T-helper 1 cell treated with Interleukin-12 subunit alpha and Interleukin-12 subunit beta and Interleukin-4 antibody, amounts not matched to agents 30 μg/mL and 1 μg/mL, for 36 hours (primary cell): Measurements from ENCODE around the gene PPP2R3B.

Source experiments
- H3K27ac Mint-ChIP-seq: one replicate; pipeline ENCODE4 v1.8.0; 2021; ENCODE audit warnings: mild to moderate bottlenecking, mixed read lengths
- H3K27me3 Mint-ChIP-seq: one replicate; pipeline ENCODE4 v1.8.0; 2021; ENCODE audit warnings: low read depth, mixed read lengths
- H3K36me3 Mint-ChIP-seq: one replicate; pipeline ENCODE4 v1.8.0; 2021; ENCODE audit warnings: low read depth, mixed read lengths
- H3K4me1 Mint-ChIP-seq: one replicate; pipeline ENCODE4 v1.8.0; 2021; ENCODE audit warnings: low read depth, mixed read lengths
- H3K4me3 Mint-ChIP-seq: one replicate; pipeline ENCODE4 v1.8.0; 2021; ENCODE audit warnings: mild to moderate bottlenecking, moderate library complexity, mixed read lengths
- H3K9me3 Mint-ChIP-seq: one replicate; pipeline ENCODE4 v1.8.0; 2021; ENCODE audit warnings: mixed read lengths

The PPP2R3B gene

DNA sequence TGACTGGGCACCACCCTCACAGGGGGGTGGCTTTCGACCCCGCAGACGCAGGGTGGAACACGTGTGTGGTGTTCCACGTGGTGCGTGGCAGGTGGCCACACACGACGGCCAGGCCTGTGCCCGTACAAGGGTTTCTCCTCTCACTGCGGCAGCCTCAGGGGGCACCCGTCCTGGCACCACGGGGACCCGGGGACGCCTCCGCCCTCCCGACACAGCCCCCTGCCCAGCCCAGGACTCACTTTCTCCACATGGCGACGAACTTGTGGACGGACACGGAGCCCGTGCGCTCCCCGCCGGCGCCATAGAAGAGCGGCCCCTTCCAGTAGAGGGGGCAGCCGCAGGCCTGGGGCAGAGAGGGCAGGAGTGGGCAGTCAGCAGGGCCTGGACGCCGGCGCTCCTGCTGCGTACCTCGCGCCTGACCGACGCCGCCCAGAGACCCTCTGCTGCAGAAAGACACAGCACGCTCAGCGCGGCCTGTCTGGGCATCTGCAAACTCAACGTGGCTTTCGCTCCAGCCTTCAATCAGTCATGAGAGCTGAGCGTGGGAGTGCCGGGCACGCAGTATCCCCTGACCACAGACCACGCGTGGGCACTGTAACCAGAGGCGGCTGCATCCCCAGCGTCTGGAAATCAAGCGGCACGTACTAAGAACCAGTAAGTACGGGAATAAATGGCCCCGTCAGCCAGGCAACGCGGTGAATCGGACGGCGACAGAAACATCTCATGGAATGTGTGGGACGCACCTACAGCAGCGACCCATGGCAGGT lies 39.2 kb downstream of the PPP2R3B start:
- Mint-ChIP-seq H3K4me1 (peaks cover 2% of the 10 kb centered on the region), H3K27me3 (no peaks in the 10 kb centered on the region), H3K9me3 (no peaks in the 10 kb centered on the region), H3K27ac (no peak overlapping the region), H3K36me3 (peaks cover 15% of the 10 kb centered on the region), H3K4me3 (no peak overlapping the region)

- Mint-ChIP-seq H3K9me3 (peaks cover 3% of the 10 kb centered on the region), H3K4me3 (no peak overlapping the region), H3K27ac (no peak overlapping the region), H3K36me3 (peaks cover 23% of the 10 kb centered on the region), H3K27me3 (no peaks in the 10 kb centered on the region), H3K4me1 (peaks cover 2% of the 10 kb centered on the region)
Measured at GRCh38 chrX:346034-346813, 40.5 kb downstream of the PPP2R3B start.

- no peak overlapping the region for H3K27ac Mint-ChIP-seq
- peaks cover 3% of the 10 kb centered on the region for H3K9me3 Mint-ChIP-seq
- H3K4me1 Mint-ChIP-seq, result peaks cover 2% of the 10 kb centered on the region
- H3K4me3 Mint-ChIP-seq, result no peak overlapping the region
- H3K27me3 Mint-ChIP-seq, result no peaks in the 10 kb centered on the region
- H3K36me3 Mint-ChIP-seq, result peaks cover 23% of the 10 kb centered on the region
Measured at GRCh38 chrX:345020-345925, 41.4 kb downstream of the PPP2R3B start.

GRCh38 chrX:344371-344901 lies 42.3 kb downstream of the PPP2R3B start:
- Mint-ChIP-seq H3K4me1 (peaks cover 2% of the 10 kb centered on the region), H3K36me3 (peaks cover 23% of the 10 kb centered on the region), H3K27me3 (no peaks in the 10 kb centered on the region), H3K9me3 (peaks cover 3% of the 10 kb centered on the region), H3K4me3 (no peak overlapping the region), H3K27ac (no peak overlapping the region)

GRCh38 chrX:341541-342101 lies 45.1 kb downstream of the PPP2R3B start:
- no peaks in the 10 kb centered on the region for H3K4me1 Mint-ChIP-seq
- H3K36me3 Mint-ChIP-seq, result peaks cover 31% of the 10 kb centered on the region
- H3K27me3 Mint-ChIP-seq, result no peaks in the 10 kb centered on the region
- H3K27ac Mint-ChIP-seq, result no peak overlapping the region
- no peak overlapping the region for H3K4me3 Mint-ChIP-seq
- peaks cover 4% of the 10 kb centered on the region for H3K9me3 Mint-ChIP-seq

DNA sequence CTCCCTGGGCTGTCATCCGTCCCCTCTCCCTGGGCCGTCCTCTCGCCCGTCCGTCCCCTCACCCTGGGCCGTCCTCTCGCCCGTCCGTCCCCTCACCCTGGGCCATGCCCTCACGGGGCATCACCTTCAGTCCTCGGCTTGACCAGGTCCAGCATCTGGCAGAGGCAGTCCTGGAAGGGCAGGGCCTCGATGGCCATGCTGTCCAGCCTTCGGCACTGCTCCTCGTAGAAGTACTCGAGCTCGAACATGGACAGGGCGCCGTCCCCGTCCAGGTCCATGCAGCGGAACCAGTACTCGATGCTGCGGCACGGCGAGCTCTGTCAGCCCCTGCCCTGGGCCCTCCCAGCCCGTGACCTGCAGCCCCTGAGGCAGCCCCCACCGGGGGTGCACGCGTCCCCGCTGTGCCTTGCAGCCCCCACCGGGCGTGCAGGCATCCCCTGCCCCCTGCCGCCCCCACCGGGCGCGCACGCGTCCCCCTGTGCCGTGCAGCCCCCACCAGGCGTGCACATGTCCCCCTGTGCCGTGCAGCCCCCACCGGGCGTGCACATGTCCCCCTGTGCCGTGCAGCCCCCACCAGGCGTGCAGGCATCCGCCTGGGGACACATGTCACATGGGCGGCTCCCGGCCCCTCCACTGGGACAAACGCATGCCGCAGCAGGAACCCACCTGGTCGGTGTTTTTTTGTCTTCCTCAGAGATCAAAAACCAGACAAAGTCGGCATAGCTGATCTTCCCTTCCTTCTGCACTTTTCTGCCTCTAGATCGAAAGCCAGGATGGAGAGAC lies 45.9 kb downstream of the PPP2R3B start:
- Mint-ChIP-seq H3K36me3 (peaks cover 37% of the 10 kb centered on the region), H3K4me1 (no peaks in the 10 kb centered on the region), H3K27ac (no peak overlapping the region), H3K4me3 (no peak overlapping the region), H3K27me3 (no peaks in the 10 kb centered on the region), H3K9me3 (peaks cover 9% of the 10 kb centered on the region)

GRCh38 chrX:340121-340520 lies 46.6 kb downstream of the PPP2R3B start:
- H3K27ac Mint-ChIP-seq, result no peak overlapping the region
- H3K4me3 Mint-ChIP-seq, result no peak overlapping the region
- peaks cover 9% of the 10 kb centered on the region for H3K9me3 Mint-ChIP-seq
- peaks cover 35% of the 10 kb centered on the region for H3K36me3 Mint-ChIP-seq
- H3K4me1 Mint-ChIP-seq, result no peaks in the 10 kb centered on the region
- H3K27me3 Mint-ChIP-seq, result no peaks in the 10 kb centered on the region

GRCh38 chrX:338836-339400 lies 47.8 kb downstream of the PPP2R3B start:
- Mint-ChIP-seq H3K27me3 (no peaks in the 10 kb centered on the region), H3K4me3 (no peak overlapping the region), H3K9me3 (peaks cover 9% of the 10 kb centered on the region), H3K4me1 (no peaks in the 10 kb centered on the region), H3K36me3 (peaks cover 29% of the 10 kb centered on the region), H3K27ac (no peak overlapping the region)

DNA sequence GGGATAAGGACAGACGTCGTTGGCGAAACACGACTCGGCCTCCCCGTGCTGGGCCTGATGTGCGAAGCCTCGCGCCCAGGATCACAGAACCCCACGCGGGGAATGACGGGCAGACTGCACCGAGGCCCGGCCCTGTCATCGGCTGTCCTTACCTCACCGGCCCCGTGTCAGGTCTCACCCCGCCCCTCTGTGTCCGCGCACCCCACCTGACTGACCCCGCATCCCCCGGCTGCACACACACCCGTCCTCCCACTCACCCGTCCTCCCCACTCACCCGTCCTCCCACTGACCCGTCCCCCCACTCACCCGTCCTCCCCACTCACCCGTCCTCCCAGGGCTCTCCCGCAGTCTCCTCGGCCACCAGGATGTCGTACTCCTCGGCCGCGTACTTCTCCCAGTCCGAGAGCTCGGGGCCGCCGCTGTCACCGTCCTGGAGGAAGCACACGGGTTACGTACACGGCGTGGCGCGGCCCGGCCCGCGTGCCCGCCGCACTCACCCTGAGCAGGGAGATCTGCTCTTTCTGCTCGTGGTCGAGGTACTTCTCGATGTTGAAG lies 48.3 kb downstream of the PPP2R3B start:
- no peak overlapping the region for H3K27ac Mint-ChIP-seq
- no peaks in the 10 kb centered on the region for H3K27me3 Mint-ChIP-seq
- peaks cover 29% of the 10 kb centered on the region for H3K36me3 Mint-ChIP-seq
- H3K4me3 Mint-ChIP-seq, result no peak overlapping the region
- no peaks in the 10 kb centered on the region for H3K4me1 Mint-ChIP-seq
- peaks cover 9% of the 10 kb centered on the region for H3K9me3 Mint-ChIP-seq

DNA sequence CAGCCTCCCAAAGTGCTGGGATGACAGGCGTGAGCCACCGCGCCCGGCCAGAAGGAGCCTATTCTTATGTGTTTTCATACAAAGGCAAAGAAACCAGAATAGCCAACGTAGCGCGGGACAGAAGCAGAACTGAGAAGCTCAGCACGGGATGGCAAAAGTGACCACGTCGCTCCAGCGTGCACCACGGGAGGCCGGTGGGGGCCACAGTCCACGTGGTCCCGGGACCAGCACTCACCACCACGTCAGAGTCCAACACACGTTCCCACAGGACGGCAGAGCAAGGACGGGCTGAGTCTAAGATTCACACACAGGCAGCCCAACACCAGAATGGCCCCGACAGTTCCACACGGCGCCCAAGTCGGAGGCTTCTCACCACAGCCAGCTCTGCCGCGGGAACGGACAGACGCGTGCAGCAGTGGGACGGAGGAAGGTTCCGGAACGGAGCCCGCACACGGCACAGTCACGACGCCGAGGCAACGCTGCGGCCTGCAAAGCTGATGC lies 49.3 kb downstream of the PPP2R3B start:
- no peaks in the 10 kb centered on the region for H3K4me1 Mint-ChIP-seq
- peaks cover 29% of the 10 kb centered on the region for H3K36me3 Mint-ChIP-seq
- H3K27me3 Mint-ChIP-seq, result no peaks in the 10 kb centered on the region
- no peak overlapping the region for H3K27ac Mint-ChIP-seq
- H3K9me3 Mint-ChIP-seq, result peaks cover 9% of the 10 kb centered on the region
- no peak overlapping the region for H3K4me3 Mint-ChIP-seq

DNA sequence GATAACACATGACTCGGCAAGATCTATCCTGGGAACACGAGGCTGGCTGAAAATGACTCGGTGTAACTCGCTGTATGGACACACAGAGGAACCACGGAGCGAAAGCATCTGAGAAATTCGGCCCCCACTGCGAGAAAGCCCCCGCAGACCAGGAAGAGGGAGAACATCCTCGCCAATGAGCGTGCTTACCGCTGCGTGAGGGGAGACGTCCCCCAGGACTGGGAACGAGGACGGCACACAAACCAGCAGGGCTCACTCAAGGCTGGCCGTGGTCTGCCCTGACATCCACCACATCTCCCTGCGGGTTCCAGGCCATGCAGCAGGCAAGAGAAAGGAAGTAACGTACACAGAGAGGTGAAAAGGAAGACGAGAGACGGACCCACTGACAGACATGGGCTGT lies 50.5 kb downstream of the PPP2R3B start:
- Mint-ChIP-seq H3K4me3 (no peak overlapping the region), H3K27me3 (no peaks in the 10 kb centered on the region), H3K36me3 (peaks cover 22% of the 10 kb centered on the region), H3K4me1 (no peaks in the 10 kb centered on the region), H3K27ac (no peak overlapping the region), H3K9me3 (peaks cover 6% of the 10 kb centered on the region)

GRCh38 chrX:335758-336155 lies 51.0 kb downstream of the PPP2R3B start:
- Mint-ChIP-seq H3K36me3 (peaks cover 22% of the 10 kb centered on the region), H3K27me3 (no peaks in the 10 kb centered on the region), H3K27ac (no peak overlapping the region), H3K4me1 (no peaks in the 10 kb centered on the region), H3K9me3 (peaks cover 6% of the 10 kb centered on the region), H3K4me3 (no peak overlapping the region)
